GM21576 (cell line): ENCODE measurements around the gene GRIN2C.

Experiments
- ATAC-seq: cut with Tn5 transposase; IDR thresholded peaks from one replicate; pipeline ENCODE4 v1.9.1; 2021; ENCODE audit warnings: mild to moderate bottlenecking, moderate library complexity; ENCODE audit not compliant: unreplicated experiment

GRIN2C gene

DNA sequence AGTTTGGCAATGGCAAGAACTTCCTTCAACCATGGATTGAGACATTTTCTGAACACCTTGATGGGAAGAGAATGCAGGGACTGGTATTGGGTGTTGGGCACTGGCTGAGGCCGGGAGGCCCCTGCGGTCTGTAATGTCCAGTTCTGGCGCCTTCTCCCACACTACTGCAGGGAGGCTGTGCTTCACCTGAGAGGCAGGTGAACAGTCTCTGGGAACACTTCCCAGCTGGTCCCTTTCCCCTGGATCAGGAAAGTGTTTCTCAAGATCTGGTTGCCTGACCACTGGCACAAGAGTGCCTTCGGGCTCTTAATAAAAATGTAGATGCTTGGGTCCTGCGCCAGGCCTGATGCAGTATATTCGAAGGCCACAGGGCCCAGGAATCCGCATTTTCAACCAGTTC, 55.0 kb downstream of the GRIN2C start:
- no peak for ATAC-seq

DNA sequence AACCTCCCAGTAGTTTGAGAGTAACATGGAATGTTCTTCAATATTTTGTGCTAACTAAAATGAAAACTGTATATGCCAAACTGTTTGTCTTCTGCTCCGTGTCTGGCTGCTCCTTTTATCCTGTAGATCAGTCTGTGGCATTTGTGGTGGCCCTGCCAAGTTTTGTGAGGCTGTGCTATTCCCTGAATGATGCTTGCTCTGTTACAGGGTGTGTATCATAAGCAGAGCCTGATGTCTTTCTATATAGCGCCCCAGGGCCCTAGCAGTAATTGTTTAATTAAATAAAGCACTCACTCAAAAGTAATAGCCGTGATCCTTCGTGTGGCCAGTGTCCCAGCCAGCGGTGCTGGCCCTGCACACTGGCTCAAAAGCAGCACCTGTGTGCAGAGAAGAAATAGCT, 55.7 kb downstream of the GRIN2C start:
- ATAC-seq: no peak

DNA sequence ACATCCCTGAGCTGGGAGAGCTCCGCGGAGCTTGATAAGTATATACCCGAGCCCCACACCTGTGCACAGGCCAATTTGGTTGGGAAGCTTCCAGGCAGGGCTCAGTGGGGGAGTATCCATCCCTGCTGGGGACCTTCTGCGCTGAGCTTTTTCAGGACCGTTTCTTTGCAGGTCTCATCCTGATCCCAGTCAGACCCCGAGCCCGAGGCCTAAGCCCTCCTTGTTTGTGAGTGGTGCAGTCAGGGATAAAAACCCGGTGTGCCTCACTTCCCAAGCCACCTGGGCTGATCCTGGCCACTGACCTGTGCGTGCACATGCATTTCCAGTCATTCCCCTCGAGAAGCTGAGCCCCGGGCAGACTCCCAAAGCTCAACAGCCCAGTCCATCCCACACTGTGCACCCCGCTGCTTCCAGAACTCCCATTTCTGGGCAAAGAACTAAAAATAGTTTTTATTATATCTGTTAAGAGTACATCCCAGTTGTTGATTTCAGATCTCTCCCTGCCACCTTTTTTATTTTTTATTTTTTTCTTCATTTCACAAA, 56.2 kb downstream of the GRIN2C start:
- no peak for ATAC-seq

DNA sequence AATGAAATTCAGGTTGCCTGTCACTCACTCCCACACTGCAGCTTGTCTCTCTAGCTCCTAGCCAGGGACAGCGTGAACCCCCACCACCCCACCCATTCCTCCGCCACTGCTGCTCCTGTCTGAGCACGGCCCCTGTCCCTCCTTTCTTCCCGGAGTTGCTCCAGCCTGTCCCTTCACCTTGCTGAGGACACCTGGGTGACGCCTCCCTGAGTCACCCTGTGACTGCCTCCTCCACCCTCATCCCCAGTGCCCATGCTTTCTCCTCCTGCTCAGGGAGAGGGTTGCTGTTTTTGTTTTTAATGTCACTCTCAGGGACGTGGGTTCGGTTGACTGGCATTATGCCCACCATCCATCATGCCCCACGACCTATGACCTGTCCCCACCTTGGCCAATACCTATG, 57.8 kb downstream of the GRIN2C start:
- no peak for ATAC-seq

DNA sequence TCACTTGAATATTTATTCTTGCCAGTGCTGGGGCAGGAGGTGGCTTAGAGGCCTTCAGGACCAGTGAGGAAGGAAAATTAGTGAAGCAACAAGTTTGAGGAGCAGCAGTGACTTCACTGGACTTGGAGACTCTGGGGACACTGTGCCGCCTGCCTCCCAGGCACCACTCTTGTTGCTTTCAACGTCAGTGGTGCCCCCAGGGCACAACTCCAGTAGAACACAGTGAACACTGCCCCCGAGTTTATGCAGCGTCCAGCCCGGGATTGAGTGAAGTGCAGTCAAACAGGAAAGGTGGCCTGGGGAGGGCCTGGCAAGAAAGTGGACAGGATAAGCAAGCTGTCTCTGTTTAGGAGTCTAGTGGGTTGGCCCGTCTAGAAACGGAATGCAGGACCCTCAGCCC, 59.2 kb downstream of the GRIN2C start:
- no peak for ATAC-seq

DNA sequence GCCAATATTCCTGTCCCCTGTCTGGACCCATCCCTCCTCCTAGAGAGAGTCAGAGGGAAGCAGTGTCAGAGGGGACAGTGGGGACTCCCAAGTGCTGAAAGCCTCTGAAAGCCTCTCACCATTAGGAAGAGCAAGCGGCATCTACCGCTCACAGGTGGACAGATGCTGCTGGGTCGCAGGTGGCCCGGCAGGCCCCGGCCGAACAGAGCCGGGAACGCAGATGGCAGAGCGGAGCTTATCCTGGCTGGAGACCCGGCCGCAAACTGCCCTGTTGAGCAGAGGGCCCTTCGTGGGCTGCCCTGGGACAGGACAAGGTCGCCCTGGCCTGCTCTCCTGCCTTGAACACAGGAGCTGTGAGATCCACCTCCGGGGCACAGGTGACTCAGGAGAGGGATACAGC, 60.6 kb downstream of the GRIN2C start:
- no peak for ATAC-seq

DNA sequence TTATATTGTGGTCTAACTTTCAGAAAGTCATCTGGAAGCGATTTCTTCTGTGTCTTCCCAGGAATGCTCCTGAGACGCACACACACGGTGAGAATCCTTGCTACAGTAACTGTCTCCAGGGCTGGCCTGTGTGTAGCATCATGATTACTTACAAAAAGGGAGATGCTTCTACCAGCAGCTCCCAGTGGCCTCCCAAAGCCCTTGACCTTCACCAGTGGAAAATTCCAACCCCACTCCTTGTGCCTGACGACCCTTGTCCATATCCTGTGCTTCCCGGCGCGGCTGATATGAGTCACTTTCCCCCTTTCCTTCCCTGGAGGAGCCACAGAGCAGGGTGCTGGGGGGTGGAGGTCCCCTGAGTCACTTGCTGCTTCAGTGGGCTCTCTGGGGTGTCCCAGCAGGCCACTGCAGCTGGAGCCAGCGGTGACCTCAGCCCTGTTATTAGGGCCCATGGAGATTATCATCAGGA, 61.4 kb downstream of the GRIN2C start:
- no peak for ATAC-seq

DNA sequence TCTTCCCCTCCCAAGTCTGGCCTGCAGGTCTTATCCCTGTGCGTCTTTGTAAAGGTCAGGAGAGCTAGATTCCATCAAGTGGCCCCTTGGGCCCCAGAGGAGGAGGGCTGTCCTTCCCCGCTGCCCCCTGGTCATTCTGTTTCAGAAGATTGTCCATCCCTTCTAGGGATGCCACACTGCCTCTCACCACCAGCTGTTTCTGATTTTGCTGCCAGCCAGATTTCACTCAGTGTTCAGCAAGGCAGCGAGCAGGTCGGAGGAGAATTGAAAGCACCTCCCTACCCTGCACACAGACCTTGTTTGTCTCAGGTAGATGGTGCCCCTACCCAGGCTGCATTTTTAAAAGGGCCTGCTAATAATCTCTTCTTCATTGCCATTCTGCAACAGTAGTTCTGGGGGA, 61.9 kb downstream of the GRIN2C start:
- ATAC-seq: no peak

DNA sequence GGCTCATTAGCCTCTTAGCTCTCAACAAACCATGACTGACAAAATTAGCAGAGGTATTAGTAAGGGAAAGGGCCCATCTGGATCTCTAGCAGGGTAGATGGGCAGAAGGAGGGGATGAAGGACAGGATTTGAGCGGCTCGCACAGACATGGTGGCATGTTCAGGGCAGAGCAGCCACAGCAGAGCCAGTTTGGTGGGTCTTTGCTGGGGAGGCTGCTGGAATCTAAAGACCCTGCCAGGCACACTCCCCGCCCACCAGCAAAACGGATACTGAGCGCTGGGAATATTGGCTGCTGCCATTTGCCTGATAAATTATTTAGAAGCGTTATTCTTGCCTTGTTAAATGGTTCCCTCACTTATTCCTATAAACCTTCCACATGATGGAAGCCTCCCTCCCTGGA, 62.8 kb downstream of the GRIN2C start:
- ATAC-seq: no peak

DNA sequence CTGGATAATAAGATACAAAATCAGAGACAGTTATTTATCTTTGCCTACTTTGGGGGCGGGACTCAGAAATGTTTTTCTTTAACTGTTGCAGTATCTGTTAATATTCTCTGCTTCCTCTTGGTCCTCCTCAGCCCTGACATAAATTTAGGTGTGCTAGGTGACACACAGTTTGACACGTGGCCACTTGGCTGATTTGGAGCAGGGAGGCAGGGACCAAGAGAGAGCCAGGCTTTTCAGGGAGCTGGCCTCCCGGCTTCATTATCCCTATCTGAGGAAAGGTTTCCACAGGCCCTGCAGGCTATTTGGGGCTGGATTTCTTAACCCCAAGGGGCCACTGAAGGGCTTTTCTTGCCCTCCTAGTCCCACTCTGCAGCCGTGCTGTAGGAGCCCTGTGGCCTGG, 63.5 kb downstream of the GRIN2C start:
- no peak for ATAC-seq

DNA sequence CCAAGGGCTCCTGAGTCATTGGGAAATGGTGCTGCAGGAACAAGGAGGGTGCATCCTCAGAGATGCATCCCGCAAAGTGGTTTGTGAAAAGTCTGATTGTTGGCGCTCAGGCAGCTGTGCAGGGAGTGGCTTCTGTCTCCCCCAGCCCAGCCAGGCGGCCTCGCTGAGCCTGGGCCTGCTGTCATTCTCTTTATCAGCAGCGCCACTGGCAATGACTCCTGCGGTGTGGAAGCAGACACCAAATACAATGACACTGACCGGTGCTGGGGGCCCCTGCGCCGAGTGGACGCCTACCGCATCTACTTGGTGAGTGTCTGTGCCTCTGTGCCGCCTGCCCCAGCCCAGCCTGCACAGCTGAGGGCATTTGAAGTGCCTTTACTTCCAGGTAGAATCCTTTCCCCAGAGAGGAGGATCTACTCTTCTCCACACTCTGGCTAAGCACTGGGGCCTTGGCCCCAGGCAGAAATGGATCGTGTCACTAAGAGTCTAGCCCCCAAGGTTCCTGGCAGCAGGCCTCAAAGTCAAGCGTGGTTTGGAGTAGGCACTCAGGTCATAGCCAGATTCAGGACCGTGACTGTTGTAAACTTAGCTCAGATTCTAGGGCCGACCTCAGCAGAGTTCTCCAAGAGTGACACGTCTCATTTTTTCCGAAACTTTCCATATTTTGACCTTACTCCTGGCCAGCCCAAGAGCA, 64.2 kb downstream of the GRIN2C start:
- ATAC-seq: no peak

DNA sequence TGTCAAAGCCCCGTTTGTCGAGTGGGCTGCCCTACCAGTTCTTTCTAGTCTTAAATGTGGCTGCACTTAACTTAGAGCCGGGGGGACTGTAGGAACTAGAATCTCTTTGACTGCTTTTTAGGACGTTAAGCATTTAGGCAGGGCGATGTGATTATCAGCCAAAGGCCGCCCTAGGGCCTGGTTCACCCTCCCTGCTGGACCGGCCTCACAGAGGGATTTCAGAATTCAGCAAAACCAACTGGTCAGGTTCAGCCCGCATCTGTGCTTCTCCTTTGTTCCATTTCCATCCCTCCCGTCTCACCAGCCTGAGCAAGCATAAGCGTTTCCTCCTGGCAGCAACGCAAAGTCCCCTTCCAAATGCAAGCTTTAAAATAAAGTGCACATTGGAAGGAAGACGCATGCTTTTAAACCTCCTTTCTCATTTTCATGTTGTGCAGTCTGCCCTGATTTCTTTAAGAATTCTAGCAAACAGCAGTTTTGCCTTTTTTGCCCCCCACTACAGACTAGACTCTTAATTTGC, 67.0 kb downstream of the GRIN2C start:
- no peak for ATAC-seq
